Measurements from ENCODE around the gene PITPNB. TPM values are rescaled to one million over a fixed set of nuclear protein-coding genes. Genes with fewer than 3 reads are reported as not detected.

The PITPNB gene
- total RNA-seq, 2 donors from 2014 or later, result 96.2 to 139 TPM

DNA sequence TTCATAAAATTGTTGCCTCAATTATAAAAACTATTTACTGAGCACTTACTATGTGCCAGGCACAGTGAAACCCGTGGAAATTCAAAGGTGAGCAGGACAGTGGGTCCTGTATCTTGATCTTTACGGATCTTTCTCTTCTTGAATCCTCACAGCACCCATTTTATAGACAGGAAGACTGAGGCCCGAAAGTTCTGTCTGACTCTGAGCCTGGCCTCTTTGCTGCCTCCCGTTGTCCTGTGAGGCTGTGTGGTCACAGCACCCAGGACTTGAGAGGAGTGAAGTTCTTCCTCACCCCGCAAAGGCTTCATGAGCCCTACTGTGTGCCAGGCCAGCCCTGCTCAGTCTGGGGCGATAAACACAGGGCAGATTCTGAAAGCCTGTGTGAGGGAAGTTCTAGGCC lies 104.1 kb downstream of the PITPNB start:
- intact Hi-C loops (cut with DNase I), result no loop called here
- no peak for DNase-seq (ENCODE audit: low spot score)

DNA sequence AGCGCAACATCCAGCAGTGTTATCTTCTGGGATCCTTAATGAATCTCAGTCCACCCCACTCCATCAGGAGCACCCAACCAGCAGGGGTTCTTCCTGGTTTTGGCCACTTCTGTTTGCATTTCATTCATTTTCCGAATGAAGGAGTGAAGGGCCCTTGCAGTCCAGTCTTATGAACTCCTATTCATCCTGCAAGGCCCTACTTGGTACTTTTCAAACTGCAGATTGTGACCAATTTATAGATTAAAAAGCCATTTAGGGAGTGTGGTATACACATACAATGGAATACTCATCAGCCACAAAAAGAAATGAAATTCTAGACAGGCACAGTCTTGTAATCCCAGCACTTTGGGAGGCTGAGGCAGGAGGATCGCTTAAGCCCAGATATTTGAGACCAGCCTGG lies 107.3 kb downstream of the PITPNB start:
- no peak for DNase-seq (ENCODE audit: low spot score)
- intact Hi-C loops (cut with DNase I), result no loop called here

DNA sequence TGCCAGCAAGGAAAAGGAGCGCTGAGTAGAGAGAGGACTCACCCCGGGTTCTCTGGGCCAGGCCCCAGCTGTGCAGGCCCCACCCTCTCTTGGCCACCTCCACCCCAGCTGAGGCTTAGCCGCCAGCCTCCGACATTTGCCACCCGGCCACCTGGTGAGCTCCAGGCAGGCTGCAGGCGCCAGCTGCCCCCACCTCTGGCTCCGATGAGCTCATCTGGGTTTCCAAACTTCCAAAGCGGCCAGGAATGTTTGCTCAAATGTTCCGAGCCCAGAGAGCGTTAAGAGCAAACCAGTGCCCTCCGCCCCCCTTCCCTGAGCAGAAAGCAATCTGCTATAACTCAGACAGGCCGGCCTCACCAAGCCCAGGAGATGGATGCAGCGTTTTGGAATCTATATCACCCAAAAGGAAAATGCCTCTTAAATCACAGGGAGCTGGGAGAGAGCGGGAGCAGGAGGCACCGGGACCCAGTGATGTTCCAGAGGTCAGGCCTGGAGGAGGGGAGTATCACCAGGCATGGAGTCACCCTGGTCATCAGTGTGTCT lies 108.4 kb downstream of the PITPNB start:
- peak; percentile 91 for DNase-seq (ENCODE audit: low spot score)
- intact Hi-C loops (cut with DNase I), result no loop called here

GRCh38 chr22:27809700-27810608 lies 109.1 kb downstream of the PITPNB start:
- intact Hi-C loops (cut with DNase I), result loop anchor here in 1 of 2 donors (10.0 kb wide), 1 partner anchor 1055 kb away; no protein-coding TSS in a partner anchor
- DNase-seq (ENCODE audit: low spot score), result no peak

GRCh38 chr22:27809226-27809603 lies 109.8 kb downstream of the PITPNB start:
- intact Hi-C loops (cut with DNase I), result loop anchor here in 1 of 2 donors (10.0 kb wide), 1 partner anchor 1054 kb away; no protein-coding TSS in a partner anchor

GRCh38 chr22:27808451-27809225 lies 110.4 kb downstream of the PITPNB start:
- intact Hi-C loops (cut with DNase I), result loop anchor here in 1 of 2 donors (10.0 kb wide), 1 partner anchor 1054 kb away; no protein-coding TSS in a partner anchor
- no peak for DNase-seq (ENCODE audit: low spot score)

More at GRCh38 chr22:27809226-27809603, 109.8 kb downstream of the PITPNB start:
- DNase-seq (ENCODE audit: low spot score), result no peak

GRCh38 chr22:27805841-27806240 lies 113.2 kb downstream of the PITPNB start:
- intact Hi-C loops (cut with DNase I), result loop anchor here in 1 of 2 donors (10.0 kb wide), 1 partner anchor 1051 kb away; no protein-coding TSS in a partner anchor
- DNase-seq (ENCODE audit: low spot score), result no peak

GRCh38 chr22:27804470-27805297 lies 114.4 kb downstream of the PITPNB start:
- intact Hi-C loops (cut with DNase I), result loop anchor here in 1 of 2 donors (5.0 to 10.0 kb wide), 3 partner anchors 132 to 1050 kb away; no protein-coding TSS in a partner anchor
- DNase-seq (ENCODE audit: low spot score), result peak; percentile 88

DNA sequence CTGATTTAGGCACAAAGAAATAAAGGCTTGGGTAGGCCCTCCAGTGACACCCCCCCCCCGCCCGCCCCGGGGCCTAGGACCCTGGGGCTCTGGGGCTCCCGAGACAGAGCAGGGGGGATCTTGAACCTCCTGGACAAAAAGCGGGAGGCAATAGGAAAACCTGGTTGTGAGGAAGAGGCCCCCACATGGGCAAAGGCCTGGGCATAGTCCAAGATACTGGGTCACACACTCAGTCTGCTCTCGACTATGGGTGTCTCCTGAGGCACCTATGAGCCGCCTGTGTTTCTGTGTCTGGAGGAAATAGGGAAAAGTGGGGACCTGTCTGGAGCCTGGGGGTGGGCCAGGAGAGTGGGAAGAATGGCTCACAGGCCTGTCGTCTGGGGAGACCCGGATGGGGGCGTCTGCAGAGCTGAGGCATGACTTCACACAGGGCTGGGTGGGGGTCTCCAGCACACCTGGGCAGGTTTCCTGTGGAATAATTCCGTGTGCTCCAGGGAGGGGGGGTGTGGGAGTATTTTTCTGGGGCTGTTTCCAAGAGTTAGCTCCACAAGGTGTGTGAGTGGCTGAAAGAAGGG lies 115.1 kb downstream of the PITPNB start:
- no peak for DNase-seq (ENCODE audit: low spot score)
- intact Hi-C loops (cut with DNase I), result loop anchor here (2.0 to 10.0 kb wide), 4 partner anchors 132 to 1051 kb away; no protein-coding TSS in a partner anchor

GRCh38 chr22:27802346-27803073 lies 116.5 kb downstream of the PITPNB start:
- intact Hi-C loops (cut with DNase I), result loop anchor here (2.0 to 10.0 kb wide), 4 partner anchors 130 to 1050 kb away; no protein-coding TSS in a partner anchor
- no peak for DNase-seq (ENCODE audit: low spot score)

Small RNA genes within 50 kb of the gene (microRNA-seq; reads per million reads assigned to microRNA genes)
- gene MIR3199-1 (ENCODE audit: borderline microRNAs expressed in 2 of 2) (0 reads per million in 2 donors), gene MIR3199-2 (ENCODE audit: borderline microRNAs expressed in 2 of 2) (0 reads per million in 2 donors)

Other genes starting within 250 kb of the PITPNB start
- 10 to 100 TPM; 22.9 to 41.8 TPM for gene MN1, start 117.5 kb downstream of the PITPNB start, total RNA-seq